GM12873 (cell line): Measurements from ENCODE around the gene CDK5RAP2.

Source experiments
- TF ChIP-seq, protein P1 (sequence below): IDR thresholded peaks from 2 replicates; pipeline ENCODE4 v1.5.1; 2012; ENCODE audit warnings: low read depth, mild to moderate bottlenecking, moderate library complexity, low read length, control low read depth; ENCODE audit not compliant: insufficient read depth; ENCODE audit errors: missing control alignments

The CDK5RAP2 gene

DNA sequence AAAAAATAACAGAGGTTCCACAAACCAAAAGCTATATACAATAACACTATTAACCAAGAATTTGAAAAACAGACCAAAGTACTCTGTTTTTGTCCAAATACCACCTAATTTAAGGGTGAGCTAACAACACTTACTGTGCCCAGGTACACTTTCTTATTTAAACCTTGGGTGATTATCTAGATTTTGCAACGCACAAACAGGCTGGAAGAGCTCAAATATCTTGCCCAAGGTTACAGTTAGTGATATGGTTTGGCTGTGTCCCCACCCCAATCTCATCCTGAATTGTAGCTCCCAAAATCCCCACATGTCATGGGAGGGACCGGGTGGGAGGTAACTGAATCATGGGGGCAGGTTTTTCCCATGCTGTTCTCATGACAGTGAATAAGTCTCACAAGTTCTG, 58.9 kb downstream of the CDK5RAP2 start:
- TF ChIP-seq, protein P1, sequence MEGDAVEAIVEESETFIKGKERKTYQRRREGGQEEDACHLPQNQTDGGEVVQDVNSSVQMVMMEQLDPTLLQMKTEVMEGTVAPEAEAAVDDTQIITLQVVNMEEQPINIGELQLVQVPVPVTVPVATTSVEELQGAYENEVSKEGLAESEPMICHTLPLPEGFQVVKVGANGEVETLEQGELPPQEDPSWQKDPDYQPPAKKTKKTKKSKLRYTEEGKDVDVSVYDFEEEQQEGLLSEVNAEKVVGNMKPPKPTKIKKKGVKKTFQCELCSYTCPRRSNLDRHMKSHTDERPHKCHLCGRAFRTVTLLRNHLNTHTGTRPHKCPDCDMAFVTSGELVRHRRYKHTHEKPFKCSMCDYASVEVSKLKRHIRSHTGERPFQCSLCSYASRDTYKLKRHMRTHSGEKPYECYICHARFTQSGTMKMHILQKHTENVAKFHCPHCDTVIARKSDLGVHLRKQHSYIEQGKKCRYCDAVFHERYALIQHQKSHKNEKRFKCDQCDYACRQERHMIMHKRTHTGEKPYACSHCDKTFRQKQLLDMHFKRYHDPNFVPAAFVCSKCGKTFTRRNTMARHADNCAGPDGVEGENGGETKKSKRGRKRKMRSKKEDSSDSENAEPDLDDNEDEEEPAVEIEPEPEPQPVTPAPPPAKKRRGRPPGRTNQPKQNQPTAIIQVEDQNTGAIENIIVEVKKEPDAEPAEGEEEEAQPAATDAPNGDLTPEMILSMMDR, result no peak

DNA sequence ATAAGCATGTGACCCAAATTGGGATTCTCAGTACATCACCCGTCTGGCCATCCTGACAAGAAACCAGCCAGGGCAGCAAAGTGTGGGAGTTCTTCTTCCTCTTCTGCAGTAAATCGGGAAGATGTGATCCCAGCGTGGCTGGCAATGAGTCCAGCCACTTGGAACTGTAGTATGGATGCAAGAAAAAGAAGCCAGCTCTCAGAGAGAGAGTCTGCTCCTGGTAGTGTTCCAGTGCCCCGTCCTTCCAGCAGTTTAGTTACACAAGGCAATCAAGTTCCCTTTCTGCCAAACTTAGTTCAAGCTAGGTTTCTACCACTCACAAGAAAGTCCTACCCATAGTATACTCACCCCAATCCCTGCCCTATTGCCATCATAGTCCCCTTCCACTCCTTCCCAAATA, 65.6 kb downstream of the CDK5RAP2 start:
- TF ChIP-seq, protein P1, result no peak

- TF ChIP-seq, protein P1, result no peak
Measured at GRCh38 chr9:120513825-120514396, 66.1 kb downstream of the CDK5RAP2 start.

DNA sequence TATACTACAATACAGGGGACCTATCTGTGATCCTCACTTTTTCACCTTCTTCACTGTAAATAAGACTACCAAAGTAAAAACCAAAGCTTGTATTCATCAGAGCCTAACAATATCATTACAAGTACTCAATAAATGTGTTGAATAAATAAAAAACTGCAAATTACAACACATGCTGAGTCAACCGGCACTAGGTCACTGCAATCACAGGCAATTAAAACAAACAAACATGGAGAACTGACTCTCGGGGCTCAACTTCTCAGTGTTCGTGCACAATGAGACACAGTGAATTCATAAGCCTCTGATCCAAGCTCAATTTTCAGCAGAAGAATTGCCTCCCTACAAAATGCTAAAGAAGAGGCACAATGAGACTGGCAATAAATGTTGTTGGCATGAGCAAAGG, 69.2 kb downstream of the CDK5RAP2 start:
- TF ChIP-seq, protein P1, result no peak

GRCh38 chr9:120507936-120508510, 71.9 kb downstream of the CDK5RAP2 start:
- TF ChIP-seq, protein P1, result no peak

- TF ChIP-seq, protein P1, result no peak
Measured at GRCh38 chr9:120505186-120505585, 74.8 kb downstream of the CDK5RAP2 start.

DNA sequence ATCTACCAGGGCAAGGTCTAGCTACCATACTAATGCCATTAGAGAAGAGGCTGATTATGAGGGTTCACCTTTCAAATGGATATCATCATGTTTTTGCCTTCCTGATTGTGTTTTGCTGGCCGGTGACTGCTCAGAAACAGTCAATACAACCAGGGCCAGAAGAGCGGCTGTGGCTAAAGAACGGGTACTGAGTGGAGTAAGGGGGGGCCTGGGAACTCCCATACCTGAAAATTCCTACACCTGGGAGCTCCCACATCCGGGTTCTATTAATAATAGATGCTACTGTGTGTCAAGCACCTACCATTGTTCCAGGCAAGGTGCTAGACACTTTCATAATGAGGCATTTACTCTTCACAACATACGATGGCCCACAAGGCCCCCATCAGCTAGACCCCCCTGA, 79.2 kb downstream of the CDK5RAP2 start:
- TF ChIP-seq, protein P1, result no peak
